Suprapubic skin (tissue), 4 donors: Measurements from ENCODE around the gene CRB1.

Source experiments
- CTCF ChIP-seq, 2 donors: fragments of 200-600 bp in 1 of 2; fragments of 450-650 bp in 1 of 2; sonication (generic) in 1 of 2; IDR thresholded peaks; one replicate each; pipeline ENCODE4 v1.5.1; 2016 to 2019; ENCODE audit warnings: antibody characterized with exemption in 2 of 2, mild to moderate bottlenecking in 1 of 2, moderate library complexity in 1 of 2
- EP300 ChIP-seq: sonication (generic); formaldehyde crosslinking; IDR thresholded peaks from one replicate; pipeline ENCODE4 v1.6.1; 2017; ENCODE audit warnings: antibody characterized with exemption
- POLR2A ChIP-seq, 2 donors: fragments of 450-650 bp; IDR thresholded peaks; one replicate each; pipeline ENCODE4 v1.6.1; 2017; ENCODE audit warnings: antibody characterized with exemption in 2 of 2, mild to moderate bottlenecking in 2 of 2, moderate library complexity in 2 of 2
- POLR2AphosphoS5 ChIP-seq, 3 donors: sonication (generic); formaldehyde crosslinking; IDR thresholded peaks; one replicate each; pipeline ENCODE4 v1.6.1; 2017; ENCODE audit warnings: antibody characterized with exemption in 3 of 3

- no peak for TF ChIP-seq CTCF (IDR thresholded peaks at IDR 0.05)
- no peak for TF ChIP-seq EP300
- TF ChIP-seq POLR2AphosphoS5 (IDR thresholded peaks at IDR 0.05) = no peak
- no peak for TF ChIP-seq POLR2A (IDR thresholded peaks at IDR 0.05)
Observed at GRCh38 chr1:197356723-197357533, 88.9 kb downstream of the CRB1 start.
